Stimulated activated CD8-positive, alpha-beta memory T cell treated with anti-CD3 and anti-CD28 coated beads, Interleukin-7, amount 100 ng/mL, for 24 hours (primary cell): ENCODE data around the gene SNX24.
"Not testable (repeated sequence)": the region's sequence is repeated elsewhere in the genome, so short reads cannot be mapped to it uniquely, and the experiment has no call there.

ENCODE experiments used
- DNase-seq: peaks from one replicate; pipeline ENCODE4 v3.0.0-alpha.2; 2020; ENCODE audit warnings: low read depth

The SNX24 gene

DNA sequence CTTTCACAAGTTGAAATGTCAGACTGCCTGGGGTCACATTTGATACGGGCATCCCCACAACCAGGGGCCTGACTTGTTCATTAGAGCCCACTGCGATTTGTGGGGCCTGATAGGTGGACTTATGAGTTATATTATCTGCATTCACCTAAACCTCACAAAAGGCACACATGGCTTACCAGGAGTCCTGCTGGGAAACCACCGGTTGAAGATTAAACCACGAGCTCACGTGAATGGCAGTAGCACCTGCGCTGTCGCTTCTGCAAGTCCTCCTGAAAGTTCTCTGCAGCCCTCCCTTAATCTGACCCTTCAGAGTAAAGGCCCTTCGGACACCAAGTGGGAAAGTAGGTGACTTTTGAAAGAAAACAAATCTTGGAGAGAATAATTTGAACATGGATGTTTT, 122.2 kb downstream of the SNX24 start:
- no peak for DNase-seq

DNA sequence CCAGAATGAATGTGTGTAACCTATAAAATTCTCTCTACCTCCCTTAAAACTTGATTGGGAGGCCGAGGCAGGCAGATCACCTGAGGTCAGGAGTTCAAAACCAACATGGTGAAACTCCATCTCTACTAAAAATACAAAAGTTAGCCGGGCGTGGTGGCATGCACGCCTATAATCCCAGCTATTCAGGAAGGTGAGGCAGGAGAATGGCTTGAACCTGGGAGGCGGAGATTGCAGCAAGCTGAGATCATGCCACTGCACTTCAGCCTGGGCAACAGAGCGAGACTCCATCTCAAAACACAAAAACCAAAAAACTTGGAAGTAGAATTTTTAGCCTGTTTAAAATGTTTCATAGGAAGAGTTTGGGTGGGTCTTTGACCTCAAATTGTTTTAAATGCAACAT, 122.6 kb downstream of the SNX24 start:
- DNase-seq = not testable (repeated sequence)

DNA sequence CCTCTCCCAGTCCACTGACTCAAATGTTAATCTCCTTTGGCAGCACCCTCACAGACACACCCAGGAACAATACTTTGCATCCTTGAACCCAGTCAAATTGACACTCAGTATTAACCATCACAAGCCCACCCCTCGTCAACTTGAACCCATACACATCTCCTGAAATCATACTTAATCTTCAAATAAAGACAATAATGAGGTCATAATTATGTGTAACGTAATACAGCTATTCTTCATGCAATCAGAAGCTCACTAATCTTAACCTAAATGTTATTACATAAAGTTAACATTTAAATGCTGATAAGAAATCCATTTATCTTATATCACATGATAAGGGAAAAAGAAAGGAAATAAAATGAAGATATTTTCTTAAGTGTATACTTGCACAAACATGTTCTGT, 125.9 kb downstream of the SNX24 start:
- no peak for DNase-seq

DNA sequence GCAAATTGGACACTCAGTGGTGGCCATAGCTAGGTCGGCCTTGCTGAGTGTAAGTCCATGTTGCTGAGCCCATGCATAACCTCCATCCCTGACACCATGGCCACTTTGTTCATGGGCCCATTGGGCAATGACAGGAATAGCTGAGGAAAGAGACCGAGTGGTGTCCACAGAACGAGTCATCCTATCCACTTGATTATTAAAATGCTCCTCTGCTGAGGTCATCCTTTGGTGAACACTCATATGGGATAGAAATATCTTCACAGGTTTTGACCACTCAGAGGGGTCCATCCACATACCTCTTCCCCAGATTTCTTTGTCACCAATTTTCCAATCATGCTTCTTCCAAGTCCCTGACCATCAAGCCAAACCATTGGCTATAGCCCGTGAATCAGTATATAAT, 127.5 kb downstream of the SNX24 start:
- no peak for DNase-seq

DNA sequence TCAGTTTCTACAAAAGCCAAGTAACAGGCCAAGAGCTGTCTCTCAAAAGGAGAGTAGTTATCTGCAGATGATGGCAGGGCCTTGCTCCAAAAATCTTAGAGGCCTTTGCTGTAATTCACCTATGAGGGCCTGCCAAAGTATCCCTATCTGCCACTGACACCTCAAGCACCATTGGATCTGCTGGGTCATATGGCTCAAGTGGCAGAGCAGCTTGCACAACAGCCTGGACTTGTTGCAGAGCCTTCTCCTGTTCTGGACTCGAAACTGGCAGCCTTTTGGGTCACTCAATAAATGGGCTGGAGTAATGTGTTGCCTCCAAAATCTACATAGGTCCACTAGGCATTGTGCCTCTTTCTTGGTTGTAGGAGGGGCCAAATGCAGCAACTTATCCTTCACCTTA, 128.3 kb downstream of the SNX24 start:
- DNase-seq = not testable (repeated sequence)

DNA sequence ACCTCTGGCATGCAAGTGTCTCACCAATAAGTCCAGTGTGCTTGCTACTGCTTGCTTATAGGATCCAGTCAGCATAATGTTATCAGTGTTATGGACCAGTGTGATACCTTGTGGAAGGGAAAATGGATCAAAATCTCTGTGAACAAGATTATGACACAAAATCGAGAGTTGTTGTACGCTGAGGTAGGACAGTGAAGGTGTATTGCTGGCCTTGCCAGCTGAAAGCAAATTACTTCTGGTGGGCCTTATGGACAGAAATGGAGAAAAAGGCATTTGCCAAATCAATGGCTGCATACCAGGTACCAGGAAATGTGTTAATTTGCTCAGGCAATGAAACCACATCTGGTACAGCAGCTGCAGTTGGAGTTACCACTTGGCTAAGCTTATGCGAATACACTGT, 128.8 kb downstream of the SNX24 start:
- not testable (repeated sequence) for DNase-seq

DNA sequence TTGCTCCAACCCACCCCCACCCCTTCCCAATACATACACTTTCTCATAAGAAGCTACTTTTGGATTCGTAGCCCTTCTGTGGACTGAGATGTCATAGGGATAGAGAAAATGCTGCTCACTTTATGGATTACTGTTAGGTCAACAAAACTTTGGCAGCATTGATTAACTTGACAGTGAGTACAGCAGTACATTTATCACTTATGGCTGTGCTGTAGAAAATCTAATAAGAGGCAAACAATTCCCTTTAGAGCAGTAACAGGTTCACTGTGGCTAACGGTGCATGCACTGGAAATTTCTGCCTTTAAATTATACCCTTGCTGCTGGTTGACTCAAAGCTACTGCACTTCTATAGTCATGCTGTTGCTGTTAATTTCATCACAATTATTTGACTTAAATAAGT, 131.9 kb downstream of the SNX24 start:
- no peak for DNase-seq

DNA sequence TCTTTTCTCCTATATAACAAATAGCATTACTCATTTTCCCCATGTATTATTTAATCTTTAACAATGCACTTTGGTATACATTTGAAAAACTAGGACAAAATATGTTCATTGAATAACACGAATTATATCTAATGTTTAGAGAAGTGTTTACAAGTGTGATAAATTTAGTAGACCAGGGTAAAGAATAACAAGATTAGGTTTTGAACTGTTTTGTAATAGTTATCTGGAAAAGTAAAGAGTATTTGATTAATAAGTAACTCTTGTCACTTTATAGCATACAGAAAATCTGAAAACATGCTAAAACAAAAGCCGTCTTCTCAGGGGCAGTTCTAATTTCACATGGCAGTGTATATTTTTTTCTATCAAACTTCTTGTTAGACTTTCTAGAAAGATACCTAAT, 132.7 kb downstream of the SNX24 start:
- DNase-seq = no peak

DNA sequence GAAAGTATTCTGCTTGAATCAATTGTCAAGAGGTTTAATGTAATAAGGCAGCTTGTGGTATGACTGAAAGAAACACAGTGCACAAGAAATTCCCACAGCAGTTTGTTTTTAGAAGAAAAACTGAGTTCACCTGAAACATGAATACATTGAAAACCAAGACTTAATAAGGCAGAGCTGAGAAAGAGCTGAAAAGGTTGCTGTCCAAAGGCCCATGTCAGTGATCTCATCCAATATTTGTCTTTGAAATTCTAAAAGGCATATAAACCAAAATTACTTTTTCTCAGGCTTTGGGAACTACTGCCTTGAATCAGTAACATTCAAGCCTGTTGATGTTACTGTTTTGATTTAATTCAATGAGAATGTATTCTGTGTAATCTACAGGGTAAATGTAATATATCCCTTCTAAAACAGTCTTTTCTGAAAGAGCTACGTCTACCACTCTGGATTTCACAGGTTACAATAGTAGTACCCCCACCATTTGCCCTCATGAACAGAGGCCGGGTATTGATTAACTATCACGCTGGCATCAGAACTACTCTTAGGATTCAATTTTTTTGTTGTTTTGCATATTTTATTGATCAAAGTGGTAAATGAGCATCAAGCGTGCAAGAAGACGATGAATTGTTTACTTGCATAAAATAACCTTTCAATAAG, 133.4 kb downstream of the SNX24 start:
- DNase-seq = no peak

DNA sequence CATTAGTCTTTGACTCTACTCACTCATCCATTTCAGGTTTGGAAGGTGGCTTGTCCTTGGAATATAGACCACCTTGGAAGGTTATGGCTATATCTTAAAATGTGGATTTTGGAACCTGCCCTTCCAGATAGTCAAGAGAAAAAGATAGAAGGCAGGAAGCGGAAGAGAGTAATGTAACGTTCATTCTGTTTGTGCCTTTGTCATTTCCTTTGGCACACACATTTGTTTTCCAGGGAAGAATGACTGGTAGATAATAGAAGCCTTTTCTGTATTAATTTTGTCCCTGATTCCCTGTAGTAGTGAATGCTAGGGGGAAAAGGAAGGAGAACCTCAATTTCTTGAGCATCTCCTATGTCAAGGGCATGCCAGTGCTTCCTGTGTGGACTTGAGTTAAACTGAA, 136.4 kb downstream of the SNX24 start:
- no peak for DNase-seq

DNA sequence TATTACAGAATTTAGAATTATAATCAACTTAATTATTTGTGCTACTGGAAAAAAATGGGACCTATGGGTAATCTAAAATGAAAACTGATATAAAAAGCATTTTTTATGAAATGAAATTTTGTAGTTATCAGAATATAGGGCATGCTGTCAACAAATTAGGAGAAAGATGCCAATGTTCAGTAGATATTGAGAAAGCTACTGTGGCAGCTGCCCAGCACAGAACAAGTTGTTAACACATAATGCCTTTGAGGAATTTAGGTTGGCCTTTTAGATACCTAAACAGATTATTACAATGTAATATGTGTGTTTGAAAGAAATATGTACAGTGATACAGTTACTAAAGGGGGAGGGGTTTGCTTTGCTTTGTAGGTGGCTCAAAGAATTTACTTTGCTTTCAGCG, 137.0 kb downstream of the SNX24 start:
- no peak for DNase-seq

DNA sequence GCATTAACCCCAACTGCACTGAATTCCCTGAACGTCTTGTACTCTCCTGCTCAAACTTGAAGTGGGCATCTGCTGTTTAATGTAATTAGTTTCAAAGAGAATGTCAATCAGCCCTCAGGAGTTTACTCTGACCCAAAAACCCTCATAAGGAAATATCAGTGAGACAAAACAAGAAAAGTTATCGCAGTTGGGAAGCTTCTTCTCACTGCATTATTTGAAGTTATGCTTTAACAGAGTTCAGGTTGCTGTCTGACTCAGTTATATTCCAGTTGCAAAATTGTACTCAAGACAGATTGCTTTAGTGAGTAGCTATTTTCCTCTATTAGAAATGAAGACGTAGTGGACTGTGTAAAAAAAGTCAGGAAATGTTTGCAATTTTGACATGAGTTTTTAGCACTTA, 139.0 kb downstream of the SNX24 start:
- no peak for DNase-seq

DNA sequence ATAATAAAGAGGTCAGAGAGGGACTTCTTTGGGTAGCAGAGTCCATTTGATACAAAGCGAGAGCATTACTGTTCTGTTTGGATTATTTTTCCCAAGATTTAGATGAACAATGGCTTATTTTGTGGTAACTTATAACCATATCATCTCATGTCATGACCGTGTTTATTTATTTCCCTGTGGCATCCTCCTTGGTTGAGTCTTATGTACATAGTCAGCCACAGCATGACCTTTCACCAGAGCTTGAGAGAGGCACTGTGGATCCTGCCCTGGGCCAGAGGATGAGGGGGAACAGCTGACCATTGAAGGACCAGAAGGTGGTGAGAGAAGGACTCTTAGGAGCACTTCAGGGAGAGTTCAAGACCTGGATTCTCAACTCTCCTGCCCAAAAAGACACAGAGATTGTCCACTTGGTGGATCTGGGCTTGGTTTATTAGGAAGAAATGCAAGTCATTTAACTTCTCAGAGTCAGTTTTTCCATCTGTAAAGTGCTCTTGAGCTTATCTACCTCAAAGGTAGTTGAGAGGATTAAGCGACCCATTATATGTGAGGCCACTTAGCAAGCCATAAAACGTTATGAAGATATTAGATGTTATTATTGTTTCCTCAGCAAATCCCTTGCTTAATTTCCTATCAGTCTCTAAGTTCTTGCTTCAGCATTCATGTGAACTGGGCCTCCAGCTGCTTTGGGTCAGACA, 139.7 kb downstream of the SNX24 start:
- no peak for DNase-seq

DNA sequence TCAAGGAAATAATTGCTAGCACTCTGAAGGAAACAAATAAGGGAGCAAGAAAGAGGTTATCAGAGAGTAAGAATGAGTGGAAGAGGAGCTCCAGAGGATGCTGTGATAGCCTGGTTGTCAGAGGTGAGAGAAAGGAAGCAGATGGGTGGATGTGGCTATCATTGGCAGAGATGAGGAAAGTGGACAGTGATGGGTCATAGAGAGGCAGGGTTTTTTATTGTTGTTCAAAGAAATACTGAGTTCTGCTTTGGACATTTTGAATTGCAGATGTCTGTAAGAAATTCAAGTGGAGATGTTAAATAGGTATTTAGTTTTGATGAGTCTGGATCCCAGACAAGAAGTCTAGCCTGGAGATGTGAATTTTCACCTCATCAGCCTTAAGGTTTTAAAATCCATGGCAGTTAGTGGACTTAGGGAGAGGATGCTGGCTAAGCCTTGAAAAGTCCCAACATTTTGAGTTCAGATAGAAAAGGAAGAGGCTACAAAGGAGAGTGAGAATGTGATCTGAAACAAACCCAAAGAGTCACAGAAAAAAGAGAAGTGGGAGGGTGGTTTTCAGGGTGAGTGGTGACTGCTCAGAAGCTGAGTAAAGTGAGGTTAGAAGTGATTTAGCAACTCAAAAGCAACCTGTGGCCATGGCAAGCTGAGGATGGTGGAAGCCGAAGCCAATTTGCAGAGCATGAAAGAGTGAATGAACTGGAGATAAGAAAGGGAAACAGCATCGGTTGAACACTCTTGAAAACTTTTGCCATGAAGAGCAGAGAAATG, 140.7 kb downstream of the SNX24 start:
- no peak for DNase-seq

DNA sequence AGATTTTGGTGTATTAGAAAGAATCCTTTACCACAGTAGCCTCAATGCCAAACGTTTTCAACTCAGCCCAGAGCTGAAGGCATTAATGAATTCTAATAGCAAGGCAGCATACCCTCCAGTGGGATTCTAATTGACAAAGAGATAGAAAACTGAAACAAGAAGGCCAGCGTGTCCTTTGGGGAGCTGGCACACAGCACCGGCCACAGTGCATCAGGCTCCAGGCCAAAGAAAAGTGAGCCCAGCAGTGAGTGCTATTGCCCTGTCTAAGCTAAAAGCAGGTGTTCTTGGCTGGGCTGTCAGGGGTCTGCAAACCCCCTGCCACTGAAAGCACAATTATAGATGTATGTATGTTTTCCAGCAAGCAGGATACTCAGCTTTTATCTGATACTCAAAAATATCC, 150.7 kb downstream of the SNX24 start:
- DNase-seq = no peak

DNA sequence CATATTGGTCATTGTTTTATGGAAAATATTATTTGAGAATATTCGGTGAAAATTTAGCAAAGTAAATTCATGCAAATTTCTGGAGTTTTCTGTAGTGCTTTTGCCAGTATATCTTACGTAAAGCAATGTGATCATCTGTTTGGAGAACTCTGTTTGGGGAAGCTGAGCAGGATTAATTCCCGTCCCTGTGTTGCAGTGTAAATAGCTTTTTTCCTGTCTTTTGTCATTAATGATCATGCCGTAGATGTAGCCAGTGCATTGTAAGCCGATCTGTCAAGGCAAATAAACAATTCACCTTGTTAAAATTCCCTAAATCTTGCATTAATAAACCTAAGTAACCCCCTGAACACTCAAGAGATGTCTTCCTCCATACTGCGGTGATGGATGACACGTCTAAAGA, 151.9 kb downstream of the SNX24 start:
- DNase-seq = no peak

DNA sequence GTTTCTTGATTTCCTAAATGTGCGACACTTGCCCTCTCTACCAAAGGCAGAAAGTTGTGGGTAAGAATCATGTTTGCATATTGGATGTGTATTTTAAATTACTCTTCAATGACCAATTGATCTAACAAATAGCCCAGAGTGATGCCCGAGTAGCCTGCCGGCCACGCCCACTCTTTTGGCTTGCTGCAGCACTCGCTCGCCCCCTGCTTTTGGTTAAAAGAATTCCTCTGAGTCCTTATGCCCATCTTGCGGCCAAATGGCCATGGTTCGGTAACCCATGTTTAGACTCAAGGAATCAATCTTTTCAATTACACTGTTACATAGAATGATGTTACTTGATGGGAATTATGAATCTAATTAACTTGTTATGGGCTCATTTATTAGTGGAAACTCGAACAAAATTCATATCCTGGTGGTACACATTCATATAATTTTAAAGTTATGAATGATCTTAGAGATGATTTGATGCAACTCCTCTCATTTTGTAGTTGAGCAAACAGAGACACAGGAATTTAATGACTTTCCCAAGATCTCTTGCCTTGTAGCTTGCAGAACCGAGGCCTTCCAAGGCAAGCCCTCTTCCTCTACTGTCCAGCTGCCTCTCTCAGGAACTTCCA, 154.6 kb downstream of the SNX24 start:
- no peak for DNase-seq

DNA sequence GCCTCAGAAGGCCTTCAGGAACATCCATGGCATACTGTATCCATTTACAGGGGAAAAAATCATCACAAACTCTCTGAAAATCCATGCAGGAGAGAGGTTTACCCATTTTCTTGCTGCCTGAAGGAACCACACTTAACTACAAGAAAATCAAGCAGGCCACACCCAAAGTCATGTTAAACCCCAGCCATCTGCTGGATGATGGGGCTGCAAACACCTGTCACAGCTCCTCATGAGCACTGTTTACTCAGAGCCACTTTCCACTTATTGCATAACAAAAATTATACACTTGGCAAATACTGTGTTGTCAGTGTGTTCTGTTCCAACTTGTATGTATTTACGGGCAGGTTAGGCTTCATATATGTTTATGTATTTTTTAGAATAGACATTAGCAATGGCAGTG, 155.3 kb downstream of the SNX24 start:
- DNase-seq = no peak

DNA sequence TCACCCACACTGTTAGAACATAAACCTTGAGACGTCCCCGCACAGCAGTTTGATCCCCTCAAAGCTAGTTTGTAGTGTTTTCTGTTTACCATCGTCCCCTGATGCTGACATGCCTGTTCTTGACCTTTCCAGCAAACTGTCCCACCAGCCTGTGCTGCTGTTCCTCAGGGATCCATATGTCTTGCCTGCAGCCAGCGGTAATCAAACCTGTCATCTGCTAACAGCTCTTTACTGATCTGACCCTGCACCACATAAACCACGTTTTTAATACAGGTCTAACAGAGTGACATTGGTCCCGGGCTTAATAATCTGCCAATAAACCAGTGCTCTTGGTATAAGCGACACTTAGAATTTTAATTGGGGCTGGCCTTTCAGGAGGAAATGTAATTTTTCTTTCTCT, 156.4 kb downstream of the SNX24 start:
- no peak for DNase-seq

DNA sequence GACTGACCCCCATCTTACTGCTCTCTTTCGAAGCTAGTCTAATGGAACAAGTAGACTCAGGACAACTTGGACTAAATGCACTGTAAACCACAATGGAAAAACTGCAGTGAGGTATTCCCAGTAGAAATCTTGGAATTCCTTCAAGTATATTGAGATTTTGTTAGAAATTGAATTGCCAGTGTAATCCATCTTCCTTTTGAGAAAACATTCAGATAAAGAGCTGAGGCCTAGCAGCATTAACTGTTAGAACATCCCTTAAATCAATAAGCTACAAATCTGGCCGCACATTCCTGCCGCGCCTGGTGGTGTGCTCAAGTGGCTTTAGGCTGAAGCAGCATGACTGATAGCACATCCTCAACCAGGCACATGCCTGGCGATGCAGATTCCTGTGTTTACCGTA, 161.8 kb downstream of the SNX24 start:
- no peak for DNase-seq

DNA sequence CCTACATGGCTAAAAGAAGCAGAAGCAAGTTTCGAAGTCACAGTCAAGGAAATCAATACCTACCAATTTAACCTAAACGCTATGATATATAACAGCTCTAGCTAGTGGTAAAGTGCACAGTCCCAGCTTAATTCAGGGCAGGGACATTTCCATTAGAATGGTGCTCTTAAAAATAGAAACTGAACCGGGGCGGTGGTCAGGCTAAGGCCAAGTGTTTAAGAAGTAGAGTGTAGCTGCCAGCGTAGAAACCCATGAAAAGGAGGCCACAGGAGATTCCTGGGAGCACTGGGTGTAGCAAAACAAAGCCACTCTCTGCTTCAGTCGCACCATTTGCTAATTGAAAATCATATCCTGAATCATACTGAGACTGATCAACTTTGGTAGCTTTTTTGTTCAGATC, 162.3 kb downstream of the SNX24 start:
- no peak for DNase-seq

DNA sequence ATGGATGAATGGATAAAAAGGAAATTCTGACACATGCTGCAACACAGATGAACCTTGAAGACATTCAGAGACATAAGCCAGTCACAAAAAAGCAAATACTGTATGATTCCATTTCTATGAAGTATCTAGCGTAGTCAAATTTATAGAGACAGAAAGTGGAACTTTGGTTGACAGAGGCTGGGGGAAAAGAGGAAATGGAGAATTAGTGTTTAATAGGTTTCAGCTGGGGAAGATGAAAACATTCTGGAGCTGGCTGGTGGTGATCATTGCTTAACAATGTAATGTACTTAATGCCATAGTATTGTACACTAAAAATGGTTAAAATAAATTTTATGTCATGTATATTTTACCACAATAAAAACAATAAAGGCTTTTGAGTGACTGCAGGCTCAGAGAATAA, 166.9 kb downstream of the SNX24 start:
- DNase-seq = no peak

DNA sequence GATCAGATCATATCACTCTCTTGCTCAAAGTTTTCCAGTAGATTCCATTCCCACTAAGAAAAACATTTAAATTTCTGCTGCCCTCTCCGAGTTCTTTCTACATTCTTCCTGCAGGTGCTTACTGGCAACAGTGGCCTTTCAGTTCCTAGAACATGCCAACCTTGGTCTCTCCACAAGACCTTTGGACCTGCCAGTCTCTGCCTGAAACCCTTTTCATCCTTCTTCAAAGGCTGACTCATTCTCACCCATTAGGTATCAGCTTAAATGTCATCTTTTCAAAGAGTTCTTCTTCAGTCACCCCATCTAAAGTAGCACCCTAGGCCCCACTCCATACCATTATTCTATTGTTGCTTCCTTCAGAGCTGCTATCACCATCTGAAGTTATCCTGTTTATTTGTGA, 169.3 kb downstream of the SNX24 start:
- DNase-seq = no peak
